ENCODE results near the gene ABTB2.

GRCh38 chr11:34238966-34239365, 118.8 kb downstream of the ABTB2 start:
- TF ChIP-seq CTCF (IDR thresholded peaks at IDR 0.05) (no peak), TCF12 (IDR thresholded peaks at IDR 0.05) (no peak), SIN3A (IDR thresholded peaks at IDR 0.05; ENCODE audit: borderline replicate concordance, low read depth, low read length) (no peak)

All from SK-N-SH (cell line).